ENCODE results near the gene IPPK.

The IPPK gene

GRCh38 chr9:92656537-92656925 lies 13.4 kb downstream of the IPPK start:
- no peak for DNase-seq

- DNase-seq, result no peak
Observed at GRCh38 chr9:92655896-92656536, 13.9 kb downstream of the IPPK start.

GRCh38 chr9:92655366-92655765 lies 14.6 kb downstream of the IPPK start:
- DNase-seq, result no peak

GRCh38 chr9:92654481-92655301 lies 15.2 kb downstream of the IPPK start:
- DNase-seq, result no peak

GRCh38 chr9:92652461-92652860 lies 17.5 kb downstream of the IPPK start:
- no peak for DNase-seq

GRCh38 chr9:92650839-92651621 lies 18.9 kb downstream of the IPPK start:
- no peak for DNase-seq

- no peak for DNase-seq
Observed at GRCh38 chr9:92650296-92650695, 19.6 kb downstream of the IPPK start.

- DNase-seq, result no peak
Observed at GRCh38 chr9:92649007-92649406, 20.9 kb downstream of the IPPK start.

- DNase-seq, result no peak
Observed at GRCh38 chr9:92648474-92648971, 21.4 kb downstream of the IPPK start.

- DNase-seq, result no peak
Observed at GRCh38 chr9:92647671-92648473, 22.1 kb downstream of the IPPK start.

GRCh38 chr9:92645041-92645440 lies 24.9 kb downstream of the IPPK start:
- no peak for DNase-seq

GRCh38 chr9:92644278-92644677 lies 25.7 kb downstream of the IPPK start:
- DNase-seq, result no peak

GRCh38 chr9:92642564-92642963 lies 27.4 kb downstream of the IPPK start:
- no peak for DNase-seq

- DNase-seq, result no peak
Observed at GRCh38 chr9:92642041-92642451, 27.9 kb downstream of the IPPK start.

- DNase-seq, result no peak
Observed at GRCh38 chr9:92641092-92641809, 28.7 kb downstream of the IPPK start.

- DNase-seq, result no peak
Observed at GRCh38 chr9:92640398-92641091, 29.4 kb downstream of the IPPK start.

- no peak for DNase-seq
Observed at GRCh38 chr9:92639791-92640271, 30.1 kb downstream of the IPPK start.

GRCh38 chr9:92639124-92639523 lies 30.8 kb downstream of the IPPK start:
- no peak for DNase-seq

- DNase-seq, result no peak
Observed at GRCh38 chr9:92638621-92639101, 31.3 kb downstream of the IPPK start.

- no peak for DNase-seq
Observed at GRCh38 chr9:92637886-92638620, 31.9 kb downstream of the IPPK start.

Data from stimulated activated CD4-positive, alpha-beta T cell treated with anti-CD3 and anti-CD28 coated beads, Interleukin-1b, Interleukin-23, amount 100 ng/mL, for 48 hours (primary cell).